ENCODE measurements around the gene NEGR1. TPM values are rescaled to one million over a fixed set of nuclear protein-coding genes. Genes with fewer than 3 reads are reported as not detected.

NEGR1 gene
- total and polyA plus RNA-seq, 2 donors (not counting 3 experiments of a cell fraction or from before 2014, with no cell fraction given), result 6.8 to 21.8 TPM

DNA sequence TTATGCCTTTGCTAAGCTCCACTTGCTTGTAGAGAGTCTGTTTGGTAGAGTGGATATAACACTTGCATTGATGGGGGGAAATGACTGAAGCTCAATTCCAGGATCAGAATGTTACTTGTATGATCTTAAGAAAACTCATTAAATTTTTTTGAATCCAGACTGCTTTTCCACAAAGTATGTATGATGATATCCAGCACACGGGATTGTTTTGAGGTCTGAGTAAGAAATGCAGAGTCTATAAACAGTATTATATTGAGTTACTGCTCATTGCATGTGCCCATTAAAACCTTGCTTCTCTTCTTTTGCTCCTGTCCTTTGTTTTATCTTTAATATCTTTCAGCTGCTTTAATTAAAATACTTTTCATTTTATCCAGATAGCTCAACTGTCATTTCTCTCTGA, 631.1 kb downstream of the NEGR1 start:
- Histone ChIP-seq H3K79me2 (ENCODE audit: control insufficient read depth, insufficient read depth, low read length) (no peaks in the 10 kb centered on the region), H4K20me1 (replicated peaks; ENCODE audit: control insufficient read depth, extremely low read depth, insufficient read depth, low read length) (no peaks in the 10 kb centered on the region), H3K4me3 (replicated peaks in 1 of 3; ENCODE audit: insufficient read depth in 1 of 3, low read depth in 1 of 3, low read length in 3 of 3) (no peak overlapping the region), H3K36me3 (ENCODE audit: control insufficient read depth in 2 of 2, extremely low read depth in 1 of 2, insufficient read depth in 2 of 2, low read length in 2 of 2) (no peaks in the 10 kb centered on the region), H3K4me2 (ENCODE audit: insufficient read depth, low read length) (no peak overlapping the region), H2AFZ (ENCODE audit: low read depth, low read length) (no peak overlapping the region), H3K27me3 (ENCODE audit: control insufficient read depth in 2 of 2, insufficient read depth in 2 of 2, low read length in 2 of 2) (no peaks in the 10 kb centered on the region), H3K4me1 (ENCODE audit: control insufficient read depth, extremely low read depth, insufficient read depth, low read length) (no peaks in the 10 kb centered on the region), H3K9me3 (replicated peaks; ENCODE audit: control insufficient read depth, insufficient read depth, low read length) (no peaks in the 10 kb centered on the region), H3K9ac (replicated peaks; ENCODE audit: extremely low read depth, insufficient read depth, low read length) (no peak overlapping the region), H3K27ac (ENCODE audit: insufficient read depth, low read depth, low read length) (no peak overlapping the region), H3K9me1 (replicated peaks; ENCODE audit: control insufficient read depth, extremely low read depth, insufficient read depth, low read length) (no peaks in the 10 kb centered on the region)
- no TSS peak for BruUV-seq (replicated peaks)
- CTCF ChIA-PET, result interaction anchor here (2.4 kb wide), 1 partner anchor 10 kb away, joined by 9 read pairs; no protein-coding TSS in a partner anchor
- POLR2A ChIA-PET, result no interaction called here
- TF ChIP-seq POLR2AphosphoS5 (IDR thresholded peaks at IDR 0.05; ENCODE audit: insufficient read depth, low read depth, low read length) (no peak), JUN (IDR thresholded peaks at IDR 0.05; ENCODE audit: borderline replicate concordance, insufficient read depth, insufficient read length, low read depth) (no peak), FOS (IDR thresholded peaks at IDR 0.05; ENCODE audit: borderline replicate concordance, insufficient read depth, low read length) (no peak)
- TF ChIP-seq, protein P1, sequence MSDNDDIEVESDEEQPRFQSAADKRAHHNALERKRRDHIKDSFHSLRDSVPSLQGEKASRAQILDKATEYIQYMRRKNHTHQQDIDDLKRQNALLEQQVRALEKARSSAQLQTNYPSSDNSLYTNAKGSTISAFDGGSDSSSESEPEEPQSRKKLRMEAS (IDR thresholded peaks at IDR 0.05; ENCODE audit: insufficient read depth, insufficient read length), result no peak
- dilution Hi-C loops (cut with MboI; ENCODE audit: extremely low pct_ligation_motif_present, low sequenced_read_pairs) (no loop called here), intact Hi-C loops (cut with micrococcal nuclease) (no loop called here)
- no peak for FAIRE-seq
- no peak for DNase-seq (ENCODE audit: low read depth, low spot score)

DNA sequence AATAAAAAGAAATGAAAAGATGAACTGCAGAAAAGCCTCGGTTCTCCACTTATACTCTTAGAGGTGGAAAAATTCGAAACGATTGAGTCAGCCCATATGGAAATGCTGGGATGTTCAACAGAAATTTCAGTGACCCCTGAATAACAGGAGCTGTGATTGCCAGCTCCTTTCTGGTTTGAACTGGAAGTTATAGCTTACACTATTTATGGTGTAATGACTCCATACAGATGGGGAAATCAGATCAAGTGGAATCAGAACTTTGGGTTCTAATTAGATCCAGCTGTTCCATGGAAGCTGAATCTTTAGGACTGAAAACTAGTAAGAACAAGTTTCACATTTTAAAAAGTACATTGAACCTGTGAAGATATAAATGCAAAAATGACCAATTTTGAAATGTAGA, 632.2 kb downstream of the NEGR1 start:
- H2AFZ ChIP-seq (ENCODE audit: low read depth, low read length), result no peak overlapping the region
- no peak for DNase-seq (ENCODE audit: low read depth, low spot score)
- no peaks in the 10 kb centered on the region for H4K20me1 ChIP-seq (replicated peaks; ENCODE audit: control insufficient read depth, extremely low read depth, insufficient read depth, low read length)
- ChIA-PET CTCF (interaction anchor here (2.4 kb wide), 1 partner anchor 8 kb away, joined by 9 read pairs; no protein-coding TSS in a partner anchor), POLR2A (no interaction called here)
- no peaks in the 10 kb centered on the region for H3K27me3 ChIP-seq (ENCODE audit: control insufficient read depth in 2 of 2, insufficient read depth in 2 of 2, low read length in 2 of 2)
- no peak for FAIRE-seq
- no peaks in the 10 kb centered on the region for H3K4me1 ChIP-seq (ENCODE audit: control insufficient read depth, extremely low read depth, insufficient read depth, low read length)
- H3K36me3 ChIP-seq (ENCODE audit: control insufficient read depth in 2 of 2, extremely low read depth in 1 of 2, insufficient read depth in 2 of 2, low read length in 2 of 2), result no peaks in the 10 kb centered on the region
- no peak overlapping the region for H3K4me3 ChIP-seq (replicated peaks in 1 of 3; ENCODE audit: insufficient read depth in 1 of 3, low read depth in 1 of 3, low read length in 3 of 3)
- no peak overlapping the region for H3K9ac ChIP-seq (replicated peaks; ENCODE audit: extremely low read depth, insufficient read depth, low read length)
- intact Hi-C loops (cut with micrococcal nuclease) (no loop called here), dilution Hi-C loops (cut with MboI; ENCODE audit: extremely low pct_ligation_motif_present, low sequenced_read_pairs) (no loop called here)
- TF ChIP-seq, protein P2, sequence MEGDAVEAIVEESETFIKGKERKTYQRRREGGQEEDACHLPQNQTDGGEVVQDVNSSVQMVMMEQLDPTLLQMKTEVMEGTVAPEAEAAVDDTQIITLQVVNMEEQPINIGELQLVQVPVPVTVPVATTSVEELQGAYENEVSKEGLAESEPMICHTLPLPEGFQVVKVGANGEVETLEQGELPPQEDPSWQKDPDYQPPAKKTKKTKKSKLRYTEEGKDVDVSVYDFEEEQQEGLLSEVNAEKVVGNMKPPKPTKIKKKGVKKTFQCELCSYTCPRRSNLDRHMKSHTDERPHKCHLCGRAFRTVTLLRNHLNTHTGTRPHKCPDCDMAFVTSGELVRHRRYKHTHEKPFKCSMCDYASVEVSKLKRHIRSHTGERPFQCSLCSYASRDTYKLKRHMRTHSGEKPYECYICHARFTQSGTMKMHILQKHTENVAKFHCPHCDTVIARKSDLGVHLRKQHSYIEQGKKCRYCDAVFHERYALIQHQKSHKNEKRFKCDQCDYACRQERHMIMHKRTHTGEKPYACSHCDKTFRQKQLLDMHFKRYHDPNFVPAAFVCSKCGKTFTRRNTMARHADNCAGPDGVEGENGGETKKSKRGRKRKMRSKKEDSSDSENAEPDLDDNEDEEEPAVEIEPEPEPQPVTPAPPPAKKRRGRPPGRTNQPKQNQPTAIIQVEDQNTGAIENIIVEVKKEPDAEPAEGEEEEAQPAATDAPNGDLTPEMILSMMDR (IDR thresholded peaks at IDR 0.05; ENCODE audit: extremely low read depth in 1 of 2, insufficient read depth in 1 of 2, low read depth in 1 of 2, low read length in 2 of 2), result no peak
- TF ChIP-seq EZH2 (IDR thresholded peaks at IDR 0.05; ENCODE audit: borderline replicate concordance, low read depth, low read length, severe bottlenecking) (no peak), POLR2A (IDR thresholded peaks at IDR 0.05; ENCODE audit: low read depth, low read length) (no peak), MYC (IDR thresholded peaks at IDR 0.05; ENCODE audit: low read depth, low read length) (no peak), FOS (IDR thresholded peaks at IDR 0.05; ENCODE audit: borderline replicate concordance, insufficient read depth, low read length) (no peak), GATA2 (IDR thresholded peaks at IDR 0.05; ENCODE audit: insufficient read depth, insufficient read length, low read depth, low read length) (no peak), JUN (IDR thresholded peaks at IDR 0.05; ENCODE audit: borderline replicate concordance, insufficient read depth, insufficient read length, low read depth) (no peak), POLR2AphosphoS5 (IDR thresholded peaks at IDR 0.05; ENCODE audit: insufficient read depth, low read depth, low read length) (no peak)
- TF ChIP-seq, protein P1 (IDR thresholded peaks at IDR 0.05; ENCODE audit: insufficient read depth, insufficient read length), result no peak
- H3K4me2 ChIP-seq (ENCODE audit: insufficient read depth, low read length), result no peak overlapping the region
- H3K79me2 ChIP-seq (ENCODE audit: control insufficient read depth, insufficient read depth, low read length), result no peaks in the 10 kb centered on the region
- no peaks in the 10 kb centered on the region for H3K9me1 ChIP-seq (replicated peaks; ENCODE audit: control insufficient read depth, extremely low read depth, insufficient read depth, low read length)
- H3K27ac ChIP-seq (ENCODE audit: insufficient read depth, low read depth, low read length), result no peak overlapping the region
- no TSS peak for BruUV-seq (replicated peaks)
- H3K9me3 ChIP-seq (replicated peaks; ENCODE audit: control insufficient read depth, insufficient read depth, low read length), result no peaks in the 10 kb centered on the region
